ENCODE results near the gene PHIP. TPM values are rescaled to one million over a fixed set of nuclear protein-coding genes. Genes with fewer than 3 reads are reported as not detected.
A peak's percentile ranks its signal among the peaks of the same experiment; 100 is the strongest.

The PHIP gene
- total and polyA plus RNA-seq, 9 of the 15 experiments (the other 6 are each of a cell fraction or from before 2014, with no cell fraction given) = 8.1 to 36.3 (median 16.5) TPM

DNA sequence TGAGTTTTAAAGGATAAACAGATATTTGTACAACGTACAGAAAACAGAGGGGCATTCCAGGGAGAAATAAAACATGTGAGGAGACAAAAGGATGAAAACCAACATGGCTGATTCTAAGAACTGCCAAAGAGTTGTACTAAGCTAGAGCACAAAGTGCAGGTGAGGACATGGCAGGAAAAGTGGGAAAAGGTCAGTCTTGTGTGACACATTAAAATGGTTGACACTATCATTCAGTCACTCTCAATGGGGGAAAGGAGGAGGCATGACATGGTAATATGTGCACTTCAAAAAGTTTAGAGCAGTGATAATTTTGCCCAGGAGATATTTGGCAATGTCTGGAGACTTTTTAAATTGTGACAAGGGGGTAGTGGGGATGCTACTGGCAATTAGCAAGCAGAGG is 21.8 kb downstream of the PHIP start:
- Histone ChIP-seq H3K36me3 (ENCODE audit: control insufficient read depth, insufficient read depth, low read length) (peaks cover 88% of the 10 kb centered on the region), H3K4me1 (replicated peaks in 1 of 2; ENCODE audit: control insufficient read depth in 2 of 2, insufficient read depth in 2 of 2, low read length in 2 of 2) (no peaks in the 10 kb centered on the region), H3K27me3 (ENCODE audit: control insufficient read depth in 2 of 2, insufficient read depth in 2 of 2, low read length in 2 of 2) (no peaks in the 10 kb centered on the region), H3K79me2 (ENCODE audit: control insufficient read depth, insufficient read depth, low read length) (peaks cover 59% of the 10 kb centered on the region), H3K4me2 (ENCODE audit: insufficient read depth, low read length) (no peak overlapping the region), H2AFZ (ENCODE audit: low read depth, low read length) (no peak overlapping the region), H3K9me1 (ENCODE audit: control insufficient read depth, insufficient read depth, low read length) (no peaks in the 10 kb centered on the region), H3K4me3 (no peak overlapping the region), H4K20me1 (replicated peaks; ENCODE audit: control insufficient read depth, insufficient read depth, low read length) (no peaks in the 10 kb centered on the region), H3K9ac (ENCODE audit: insufficient read depth in 1 of 2, low read depth in 2 of 2, low read length in 2 of 2) (no peak overlapping the region), H3K9me3 (replicated peaks; ENCODE audit: control insufficient read depth, insufficient read depth, low read depth, low read length) (no peaks in the 10 kb centered on the region; the same call in 1 of the 2 replicates), H3K27ac (ENCODE audit: extremely low read depth, low read depth, low read length) (no peak overlapping the region)
- TF ChIP-seq, protein P1, sequence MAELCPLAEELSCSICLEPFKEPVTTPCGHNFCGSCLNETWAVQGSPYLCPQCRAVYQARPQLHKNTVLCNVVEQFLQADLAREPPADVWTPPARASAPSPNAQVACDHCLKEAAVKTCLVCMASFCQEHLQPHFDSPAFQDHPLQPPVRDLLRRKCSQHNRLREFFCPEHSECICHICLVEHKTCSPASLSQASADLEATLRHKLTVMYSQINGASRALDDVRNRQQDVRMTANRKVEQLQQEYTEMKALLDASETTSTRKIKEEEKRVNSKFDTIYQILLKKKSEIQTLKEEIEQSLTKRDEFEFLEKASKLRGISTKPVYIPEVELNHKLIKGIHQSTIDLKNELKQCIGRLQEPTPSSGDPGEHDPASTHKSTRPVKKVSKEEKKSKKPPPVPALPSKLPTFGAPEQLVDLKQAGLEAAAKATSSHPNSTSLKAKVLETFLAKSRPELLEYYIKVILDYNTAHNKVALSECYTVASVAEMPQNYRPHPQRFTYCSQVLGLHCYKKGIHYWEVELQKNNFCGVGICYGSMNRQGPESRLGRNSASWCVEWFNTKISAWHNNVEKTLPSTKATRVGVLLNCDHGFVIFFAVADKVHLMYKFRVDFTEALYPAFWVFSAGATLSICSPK (IDR thresholded peaks at IDR 0.05; ENCODE audit: borderline replicate concordance) = no peak
- TF ChIP-seq DACH1 (IDR thresholded peaks at IDR 0.05; ENCODE audit: partially characterized antibody) (no peak), ZNF212 (CRISPR knock-in tag; IDR thresholded peaks at IDR 0.05) (no peak), ZNF707 (CRISPR knock-in tag; conservative IDR thresholded peaks at IDR 0.05) (no peak), ZSCAN32 (CRISPR knock-in tag; IDR thresholded peaks at IDR 0.05) (no peak), YBX1 (IDR thresholded peaks at IDR 0.05) (no peak), FOXK1 (CRISPR knock-in tag; IDR thresholded peaks at IDR 0.05; ENCODE audit: borderline replicate concordance) (no peak)
- TF ChIP-seq, protein P2, sequence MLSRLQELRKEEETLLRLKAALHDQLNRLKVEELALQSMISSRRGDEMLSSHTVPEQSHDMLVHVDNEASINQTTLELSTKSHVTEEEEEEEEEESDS (CRISPR knock-in tag; IDR thresholded peaks at IDR 0.05) = no peak
- TF ChIP-seq, protein P3, sequence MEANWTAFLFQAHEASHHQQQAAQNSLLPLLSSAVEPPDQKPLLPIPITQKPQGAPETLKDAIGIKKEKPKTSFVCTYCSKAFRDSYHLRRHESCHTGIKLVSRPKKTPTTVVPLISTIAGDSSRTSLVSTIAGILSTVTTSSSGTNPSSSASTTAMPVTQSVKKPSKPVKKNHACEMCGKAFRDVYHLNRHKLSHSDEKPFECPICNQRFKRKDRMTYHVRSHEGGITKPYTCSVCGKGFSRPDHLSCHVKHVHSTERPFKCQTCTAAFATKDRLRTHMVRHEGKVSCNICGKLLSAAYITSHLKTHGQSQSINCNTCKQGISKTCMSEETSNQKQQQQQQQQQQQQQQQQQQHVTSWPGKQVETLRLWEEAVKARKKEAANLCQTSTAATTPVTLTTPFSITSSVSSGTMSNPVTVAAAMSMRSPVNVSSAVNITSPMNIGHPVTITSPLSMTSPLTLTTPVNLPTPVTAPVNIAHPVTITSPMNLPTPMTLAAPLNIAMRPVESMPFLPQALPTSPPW (CRISPR knock-in tag; IDR thresholded peaks at IDR 0.05) = no peak
- FAIRE-seq (no peak), DNase-seq (ENCODE audit: extremely low read depth in 1 of 4, low spot score in 3 of 4) (no peak), ATAC-seq (peak; percentile 31)
- in situ Hi-C loops (cut with MboI) = no loop called here
- 64% methylated on average over 1 of the region's 1 CpG for WGBS (ENCODE audit: insufficient coverage, low coverage, missing lambda C conversion rate)
- intact Hi-C loops (cut with micrococcal nuclease) = no loop called here
- CTCF ChIA-PET (ENCODE audit: low intra/inter-chr PET ratio) = no interaction called here
- no TSS peak for BruUV-seq (replicated peaks)
- POLR2A ChIA-PET = no interaction called here

Data from K562 (cell line).